H9 (cell line): Measurements from ENCODE around the gene MYO15A. TPM values are rescaled to one million over a fixed set of nuclear protein-coding genes. Genes with fewer than 3 reads are reported as not detected.

ENCODE experiments used
- DNase-seq: peaks from one replicate; pipeline ENCODE4 v3.0.0-alpha.2; 2017
- H2AFZ ChIP-seq: one replicate; pipeline ENCODE4 v1.6.1; 2013; ENCODE audit warnings: mild to moderate bottlenecking, low read length, control low read depth, moderate library complexity
- H2AK5ac ChIP-seq: 2 replicates; pipeline ENCODE4 v1.6.1; 2013; ENCODE audit warnings: low read length, control low read depth, mixed read lengths; ENCODE audit not compliant: insufficient read length
- H2BK120ac ChIP-seq: one replicate; pipeline ENCODE4 v1.6.1; 2013; ENCODE audit warnings: low read depth, mild to moderate bottlenecking, low read length, control low read depth, inconsistent platforms; ENCODE audit not compliant: poor library complexity, severe bottlenecking
- H2BK12ac ChIP-seq: 2 replicates; pipeline ENCODE4 v1.6.1; 2013; ENCODE audit warnings: low read length, control low read depth, mixed read lengths, low read depth; ENCODE audit not compliant: insufficient read length
- H2BK15ac ChIP-seq: 2 replicates; pipeline ENCODE4 v1.6.1; 2013; ENCODE audit warnings: low read depth, low read length, control low read depth
- H2BK20ac ChIP-seq: one replicate; pipeline ENCODE4 v1.6.1; 2013; ENCODE audit warnings: low read depth, mild to moderate bottlenecking, low read length, control low read depth, inconsistent platforms; ENCODE audit not compliant: poor library complexity, severe bottlenecking
- H2BK5ac ChIP-seq: 2 replicates; pipeline ENCODE4 v1.6.1; 2013; ENCODE audit warnings: low read length, control low read depth, mixed read lengths; ENCODE audit not compliant: insufficient read length
- H3K14ac ChIP-seq: 2 replicates; pipeline ENCODE4 v1.6.1; 2013; ENCODE audit warnings: low read length, control low read depth; ENCODE audit not compliant: insufficient read depth
- H3K18ac ChIP-seq: 2 replicates; pipeline ENCODE4 v1.6.1; 2013; ENCODE audit warnings: low read depth, mild to moderate bottlenecking, mixed read lengths, low read length, control low read depth; ENCODE audit not compliant: insufficient read length
- H3K23ac ChIP-seq: 2 replicates; pipeline ENCODE4 v1.6.1; 2013; ENCODE audit warnings: low read length, control low read depth, mixed read lengths, low read depth; ENCODE audit not compliant: insufficient read length
- H3K23me2 ChIP-seq: 2 replicates; pipeline ENCODE4 v1.6.1; 2013; ENCODE audit warnings: low read depth, mild to moderate bottlenecking, mixed read lengths, low read length, control low read depth; ENCODE audit not compliant: insufficient read length, poor library complexity, severe bottlenecking
- H3K27ac ChIP-seq: 2 replicates; pipeline ENCODE4 v1.5.1; 2013; ENCODE audit warnings: low read length, control low read depth, mixed read lengths, low read depth; ENCODE audit not compliant: insufficient read length
- H3K27me3 ChIP-seq: 2 replicates; pipeline ENCODE4 v1.6.1; 2013; ENCODE audit warnings: low read length, control low read depth, inconsistent platforms; ENCODE audit not compliant: insufficient read depth
- H3K4ac ChIP-seq: 2 replicates; pipeline ENCODE4 v1.6.1; 2013; ENCODE audit warnings: low read depth, mild to moderate bottlenecking, control low read depth, inconsistent platforms, low read length, moderate library complexity
- H3K4me1 ChIP-seq: 2 replicates; pipeline ENCODE4 v1.6.1; 2013; ENCODE audit warnings: low read length, control low read depth, inconsistent platforms; ENCODE audit not compliant: insufficient read depth
- H3K4me2 ChIP-seq: 2 replicates; pipeline ENCODE4 v1.6.1; 2013; ENCODE audit warnings: low read length, control low read depth, mixed read lengths; ENCODE audit not compliant: insufficient read length, insufficient read depth
- H3K56ac ChIP-seq: 2 replicates; pipeline ENCODE4 v1.6.1; 2013; ENCODE audit warnings: low read depth, mild to moderate bottlenecking, mixed read lengths, low read length, control low read depth; ENCODE audit not compliant: insufficient read length
- H3K79me1 ChIP-seq: 2 replicates; pipeline ENCODE4 v1.6.1; 2013; ENCODE audit warnings: low read depth, mild to moderate bottlenecking, moderate library complexity, low read length, control low read depth, inconsistent platforms; ENCODE audit not compliant: insufficient read depth, poor library complexity, severe bottlenecking
- H3K79me2 ChIP-seq: 2 replicates; pipeline ENCODE4 v1.6.1; 2013; ENCODE audit warnings: low read length, control low read depth, inconsistent platforms; ENCODE audit not compliant: insufficient read depth
- H3K9ac ChIP-seq: 2 replicates; pipeline ENCODE4 v1.6.1; 2013; ENCODE audit warnings: low read length, control low read depth, mixed read lengths; ENCODE audit not compliant: insufficient read length; ENCODE audit errors: extremely low read depth
- H3K9me3 ChIP-seq: one replicate; pipeline ENCODE4 v1.6.1; 2013; ENCODE audit warnings: low read depth, low read length, inconsistent platforms; ENCODE audit not compliant: control insufficient read depth
- H3T11ph ChIP-seq: one replicate; pipeline ENCODE4 v1.6.1; 2013; ENCODE audit warnings: mild to moderate bottlenecking, low read length, control low read depth, inconsistent platforms
- H4K20me1 ChIP-seq: one replicate; pipeline ENCODE4 v1.6.1; 2013; ENCODE audit not compliant: control insufficient read depth, insufficient read length, insufficient read depth
- H4K5ac ChIP-seq: 2 replicates; pipeline ENCODE4 v1.6.1; 2013; ENCODE audit warnings: low read depth, mild to moderate bottlenecking, mixed read lengths, low read length, control low read depth; ENCODE audit not compliant: insufficient read length
- H4K8ac ChIP-seq: replicated peaks from 2 replicates; pipeline ENCODE4 v1.6.1; 2013; ENCODE audit warnings: low read length, control low read depth, mixed read lengths, low read depth; ENCODE audit not compliant: insufficient read length
- H4K91ac ChIP-seq: 2 replicates; pipeline ENCODE4 v1.6.1; 2013; ENCODE audit warnings: low read depth, mild to moderate bottlenecking, moderate library complexity, mixed read lengths, low read length, control low read depth; ENCODE audit not compliant: insufficient read length
- H3K27ac Mint-ChIP-seq, 3 experiments: 2 replicates in 2 of 3; 3 replicates in 1 of 3; pipeline ENCODE4 v1.8.0; 2020 to 2021; ENCODE audit warnings: mixed read lengths in 3 of 3, mild to moderate bottlenecking in 1 of 3, moderate library complexity in 1 of 3
- H3K27me3 Mint-ChIP-seq: 2 replicates; pipeline ENCODE4 v1.8.0; 2021; ENCODE audit warnings: low read depth, mild to moderate bottlenecking, moderate library complexity, mixed read lengths
- H3K36me3 Mint-ChIP-seq, 3 experiments: 2 replicates in 2 of 3; 3 replicates in 1 of 3; pipeline ENCODE4 v1.8.0; 2020 to 2021; ENCODE audit warnings: low read depth in 3 of 3, mixed read lengths in 3 of 3; ENCODE audit not compliant: insufficient read depth in 1 of 3
- H3K4me1 Mint-ChIP-seq, 2 experiments: 2 replicates each; pipeline ENCODE4 v1.8.0; 2020; ENCODE audit warnings: mixed read lengths in 2 of 2
- H3K4me3 Mint-ChIP-seq, 2 experiments: 2 replicates in 1 of 2; 3 replicates in 1 of 2; pipeline ENCODE4 v1.8.0; 2020 to 2021; ENCODE audit warnings: mild to moderate bottlenecking in 2 of 2, mixed read lengths in 2 of 2, moderate library complexity in 1 of 2
- H3K9me3 Mint-ChIP-seq, 2 experiments: 2 replicates in 1 of 2; 3 replicates in 1 of 2; pipeline ENCODE4 v1.8.0; 2020; ENCODE audit warnings: mild to moderate bottlenecking in 2 of 2, mixed read lengths in 2 of 2, moderate library complexity in 1 of 2
- CTCF ChIP-seq: fragments of 200-600 bp; sonication (generic); conservative IDR thresholded peaks from 3 replicates; pipeline ENCODE4 v1.8.0; 2021; ENCODE audit warnings: antibody characterized with exemption, mild to moderate bottlenecking
- WGBS: extraction: QIAGEN DNeasy Blood & Tissue Kit; methylation state at CpG from one replicate; pipeline ENCODE4 v1.1.7; 2013; ENCODE audit warnings: missing lambda C conversion rate, low lambda C conversion rate, mixed read lengths; ENCODE audit not compliant: insufficient read length; ENCODE audit errors: extremely low coverage; 5-methylcytosine and 5-hydroxymethylcytosine counted together
- total RNA-seq: library from RNA; stranded (reverse); gene quantifications from 2 replicates; pipeline ENCODE4 v1.2.1, GENCODE V29; 2021

Gene MYO15A
- total RNA-seq, 1 experiment from 2014 or later, result 2.5 TPM

- no peak for DNase-seq
- no peaks in the 10 kb centered on the region for H3K27me3 ChIP-seq
- no peaks in the 10 kb centered on the region for H3K27me3 Mint-ChIP-seq
- no peak for TF ChIP-seq CTCF
- no peak overlapping the region for H4K5ac ChIP-seq
- no peak overlapping the region for H2BK12ac ChIP-seq
- no peaks in the 10 kb centered on the region for H3K9me3 Mint-ChIP-seq
- H3K27ac ChIP-seq, result no peak overlapping the region
- no peak overlapping the region for H3K4me3 Mint-ChIP-seq
- no CpG with 5 or more reads among the region's 14 CpGs for WGBS
- H3K79me2 ChIP-seq, result no peaks in the 10 kb centered on the region
- H4K8ac ChIP-seq, result no peak overlapping the region
- no peak overlapping the region for H2AK5ac ChIP-seq
- H3K4me1 Mint-ChIP-seq, result no peaks in the 10 kb centered on the region
- H2BK20ac ChIP-seq, result no peak overlapping the region
- no peak overlapping the region for H3K27ac Mint-ChIP-seq
- H4K91ac ChIP-seq, result no peak overlapping the region
- no peak overlapping the region for H3K14ac ChIP-seq
- H3K18ac ChIP-seq, result no peak overlapping the region
- H3K36me3 Mint-ChIP-seq, result peaks cover 14 to 69% (median 29%) of the 10 kb centered on the region in 3 experiments
- H3K56ac ChIP-seq, result no peak overlapping the region
- no peak overlapping the region for H2BK5ac ChIP-seq
- no peak overlapping the region for H3K9ac ChIP-seq
- H3K9me3 ChIP-seq, result no peaks in the 10 kb centered on the region
- no peaks in the 10 kb centered on the region for H3K23me2 ChIP-seq
- H4K20me1 ChIP-seq, result no peaks in the 10 kb centered on the region
- H3K4ac ChIP-seq, result no peak overlapping the region
- H2BK15ac ChIP-seq, result no peak overlapping the region
- H3K4me1 ChIP-seq, result no peaks in the 10 kb centered on the region
- no peak overlapping the region for H3K4me2 ChIP-seq
- H3K23ac ChIP-seq, result no peak overlapping the region
- no peak overlapping the region for H2BK120ac ChIP-seq
- H3T11ph ChIP-seq, result no peak overlapping the region
- no peak overlapping the region for H2AFZ ChIP-seq
- H3K79me1 ChIP-seq, result no peaks in the 10 kb centered on the region
These were observed 9.0 kb upstream of the MYO15A start for GRCh38 chr17:18099516-18099915.
